T1000 (cell line): ENCODE data around the gene SLC24A3.

Experiments used
- DNase-seq: peaks from one replicate; lab custom pipeline; 2025; ENCODE audit warnings: mixed read lengths; lab: John Stamatoyannopoulos, UW

SLC24A3 gene

DNA sequence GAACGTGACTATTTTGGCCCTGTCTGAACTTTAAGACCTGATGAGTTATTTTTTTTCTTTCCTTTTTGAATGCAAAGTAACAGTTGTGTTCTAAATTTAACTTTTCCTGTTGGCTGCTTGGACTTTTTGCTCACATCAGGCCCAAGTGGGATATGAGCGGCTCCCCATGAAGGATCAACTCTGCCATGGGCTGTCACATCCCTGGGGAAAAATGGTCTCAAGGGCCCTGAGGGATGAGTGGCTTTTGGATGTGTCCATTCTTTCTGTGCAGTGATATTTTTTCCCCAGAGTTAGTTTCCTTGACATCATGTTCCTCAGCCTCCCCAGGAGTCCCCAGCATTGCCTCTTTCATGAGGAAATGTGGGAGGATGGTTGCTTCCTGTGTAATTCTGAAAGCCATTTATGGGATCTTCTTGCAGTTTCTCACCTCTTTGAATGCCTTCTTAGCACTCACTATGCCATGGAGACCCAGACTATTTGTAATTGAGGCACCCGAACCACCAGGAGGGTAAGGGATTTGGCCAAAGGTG is 92.5 kb downstream of the SLC24A3 start:
- DNase-seq, result no peak

DNA sequence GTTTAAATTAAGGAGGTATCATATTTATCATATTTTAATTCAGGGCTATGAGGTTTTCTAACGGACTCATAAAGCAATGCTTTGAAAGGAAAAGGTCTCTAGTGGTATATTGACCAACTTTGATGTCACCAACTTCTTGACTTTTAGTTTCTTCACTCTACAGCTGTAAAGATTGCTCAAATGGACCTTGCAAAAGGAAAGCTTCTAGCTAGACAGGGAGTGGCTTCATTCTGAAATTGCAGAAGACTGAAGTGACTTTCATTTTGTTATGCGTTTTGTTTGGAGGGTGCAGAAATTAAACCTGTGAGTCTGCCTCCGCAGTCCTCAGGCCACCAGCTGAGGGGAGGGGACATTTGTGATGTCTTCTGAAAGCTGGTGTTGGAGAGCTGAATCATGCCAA is 95.7 kb downstream of the SLC24A3 start:
- DNase-seq, result no peak

DNA sequence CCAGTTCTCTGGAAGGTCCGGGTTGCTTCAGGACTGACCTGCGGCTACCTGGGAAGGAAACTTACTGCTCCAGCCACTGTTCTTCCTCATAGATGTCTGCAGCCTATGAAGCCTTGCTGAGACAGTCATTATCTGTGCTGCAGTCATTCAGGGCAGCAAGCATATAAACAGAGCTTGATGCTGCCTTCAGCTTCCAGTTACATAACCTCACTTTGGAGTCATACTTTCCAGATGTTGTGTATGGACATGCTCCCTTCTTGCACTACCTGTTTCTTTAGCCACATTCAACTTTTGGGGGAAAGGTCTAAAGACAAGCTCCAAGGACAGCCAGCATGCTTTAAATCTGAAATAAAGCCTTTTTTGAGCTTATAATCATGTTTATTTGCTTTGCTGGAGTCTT is 98.1 kb downstream of the SLC24A3 start:
- DNase-seq, result no peak

DNA sequence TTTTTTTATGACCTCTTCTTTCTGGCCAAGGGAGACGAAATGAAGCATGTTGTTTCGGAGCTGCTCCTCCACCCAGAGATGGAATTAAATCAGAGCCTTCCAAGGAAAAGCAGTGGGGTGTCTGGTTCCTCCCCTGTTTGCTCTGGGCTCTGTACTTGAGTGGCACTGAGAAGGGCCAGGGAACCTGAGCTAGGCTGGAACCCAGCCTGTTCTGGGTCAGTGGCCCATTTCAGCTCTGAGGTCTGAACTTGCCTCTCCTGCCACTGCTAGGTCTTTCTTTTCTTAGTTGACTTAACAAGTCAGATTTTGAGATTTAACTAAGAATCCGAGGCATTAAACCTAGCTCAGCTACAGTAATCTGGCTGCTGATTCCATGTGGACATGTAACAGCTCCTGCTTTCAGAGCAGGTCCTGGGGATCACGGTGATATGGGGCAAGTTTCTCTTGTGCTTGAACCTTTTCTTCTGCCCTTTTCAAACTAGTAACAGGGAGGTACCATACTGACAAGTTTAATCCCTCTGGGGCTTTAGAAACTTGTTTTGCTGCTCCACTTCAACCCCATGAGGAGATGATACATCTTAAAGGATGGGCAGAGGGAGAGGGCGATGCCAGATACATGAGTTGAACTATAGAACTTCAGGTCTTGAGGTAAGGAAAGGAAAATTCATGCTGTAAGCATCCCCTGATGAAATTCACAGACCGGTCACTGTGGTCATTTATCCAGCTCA is 101.1 kb downstream of the SLC24A3 start:
- DNase-seq, result no peak

DNA sequence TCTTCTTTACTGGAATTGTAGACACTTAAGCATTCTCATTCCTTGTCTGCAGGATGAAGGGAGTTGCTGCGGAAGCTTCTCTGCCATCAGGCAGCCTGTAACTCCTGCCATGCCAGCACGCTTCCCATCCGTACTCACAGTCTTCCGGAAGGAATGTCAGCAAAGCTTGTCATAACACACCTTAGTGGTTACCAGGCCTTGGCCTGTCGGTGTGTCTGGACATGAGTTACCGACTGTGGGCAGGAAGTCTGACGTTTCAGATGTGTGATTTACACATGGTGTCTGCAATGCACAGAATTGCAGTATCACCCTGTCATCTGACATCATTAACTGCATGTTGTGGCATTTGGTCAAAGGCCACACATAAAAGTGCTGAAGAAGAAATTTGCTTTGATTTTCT is 102.2 kb downstream of the SLC24A3 start:
- no peak for DNase-seq

DNA sequence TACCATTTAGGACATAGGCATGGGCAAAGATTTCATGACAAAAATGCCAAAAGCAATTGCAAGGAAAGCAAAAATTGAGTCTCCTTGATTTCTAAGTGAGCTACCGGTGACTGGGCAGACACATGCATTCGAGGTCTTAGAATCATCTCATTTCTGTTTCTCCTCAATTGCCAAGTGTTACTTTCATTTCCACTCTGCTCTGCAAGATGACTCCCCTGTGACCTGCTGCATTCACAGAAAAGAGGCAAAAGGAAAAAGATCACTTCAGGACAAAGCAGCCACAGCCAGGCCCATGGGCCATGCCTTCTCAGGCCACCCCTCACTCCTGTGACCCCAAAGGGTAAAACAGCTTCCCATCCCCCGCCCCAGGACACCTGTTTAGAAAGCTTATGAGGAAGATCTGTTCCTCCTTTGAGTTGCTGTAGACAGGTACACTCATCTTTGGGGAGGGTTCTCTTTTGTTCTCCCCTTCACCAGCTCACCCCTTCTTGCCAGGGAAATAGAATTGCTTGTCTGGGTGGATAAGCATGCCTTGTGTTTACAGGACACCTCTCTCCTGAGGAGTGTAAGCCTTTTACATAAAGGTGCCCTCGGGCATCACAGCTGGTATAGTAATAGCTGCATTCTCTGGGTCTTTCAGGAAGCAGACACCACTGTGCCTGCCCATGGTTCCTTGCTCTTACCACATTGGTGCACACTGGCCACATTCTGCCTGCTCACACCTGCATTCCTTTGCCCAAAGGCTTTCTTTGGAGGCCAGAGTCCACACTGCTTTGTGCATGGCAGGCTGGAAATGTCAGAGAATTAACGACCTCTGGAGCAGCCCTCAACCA is 105.0 kb downstream of the SLC24A3 start:
- no peak for DNase-seq

DNA sequence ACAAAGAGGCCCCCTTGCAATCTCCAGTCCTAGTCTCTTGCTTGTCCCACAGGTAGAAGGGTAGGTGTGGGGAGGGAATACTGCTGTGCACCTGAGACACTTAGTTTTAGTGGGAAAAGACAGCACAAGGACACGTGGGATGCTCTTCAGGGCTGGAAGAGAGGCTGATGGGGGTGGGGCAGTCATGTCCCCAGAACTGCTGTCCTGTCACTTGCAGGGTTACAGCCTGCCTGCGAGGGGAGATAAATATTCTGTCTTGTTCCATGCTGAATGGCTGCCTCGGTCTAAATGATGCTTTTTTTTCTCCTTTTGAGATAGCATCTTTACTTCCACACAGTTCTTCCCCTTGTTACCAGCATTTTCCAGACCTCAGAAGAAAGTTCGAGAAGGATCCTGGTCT is 106.2 kb downstream of the SLC24A3 start:
- DNase-seq, result no peak

DNA sequence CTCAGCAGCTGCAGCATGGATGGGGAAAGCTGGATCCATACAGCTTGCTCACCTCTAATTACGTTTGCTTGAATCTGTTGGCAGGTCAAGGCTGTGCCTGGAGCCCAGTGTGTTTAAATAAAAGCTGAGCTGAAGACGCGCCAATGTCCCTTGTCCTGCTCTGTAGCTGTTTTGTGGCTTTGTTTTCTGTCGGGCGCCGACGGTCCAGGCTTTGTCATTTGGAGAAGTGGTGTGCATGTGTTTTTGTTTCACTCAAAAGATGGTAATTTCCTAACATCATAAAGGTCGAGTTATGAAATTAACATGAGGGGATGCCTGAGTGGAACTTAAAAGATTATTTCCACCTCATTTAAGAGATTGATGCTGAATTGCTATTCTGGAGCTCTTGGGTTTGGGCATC is 107.6 kb downstream of the SLC24A3 start:
- no peak for DNase-seq

DNA sequence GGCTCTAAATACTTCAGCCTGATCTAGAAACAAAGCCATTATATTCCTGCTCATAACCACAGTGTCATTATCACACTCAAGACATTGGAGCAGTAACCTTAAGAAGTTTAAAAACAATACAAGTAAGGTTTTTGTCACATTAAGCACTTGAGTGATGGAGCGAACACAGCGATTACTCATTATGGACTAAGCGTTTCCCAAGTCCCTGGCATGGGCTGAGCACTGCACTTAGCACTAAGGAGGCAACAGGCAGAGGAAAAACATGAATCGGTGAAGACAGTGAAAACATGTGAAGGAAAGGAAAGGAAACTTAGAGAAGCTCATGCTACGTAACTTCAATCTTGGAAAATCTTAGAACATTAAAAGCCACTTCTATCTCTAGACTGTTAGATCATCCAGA is 108.7 kb downstream of the SLC24A3 start:
- DNase-seq, result no peak

DNA sequence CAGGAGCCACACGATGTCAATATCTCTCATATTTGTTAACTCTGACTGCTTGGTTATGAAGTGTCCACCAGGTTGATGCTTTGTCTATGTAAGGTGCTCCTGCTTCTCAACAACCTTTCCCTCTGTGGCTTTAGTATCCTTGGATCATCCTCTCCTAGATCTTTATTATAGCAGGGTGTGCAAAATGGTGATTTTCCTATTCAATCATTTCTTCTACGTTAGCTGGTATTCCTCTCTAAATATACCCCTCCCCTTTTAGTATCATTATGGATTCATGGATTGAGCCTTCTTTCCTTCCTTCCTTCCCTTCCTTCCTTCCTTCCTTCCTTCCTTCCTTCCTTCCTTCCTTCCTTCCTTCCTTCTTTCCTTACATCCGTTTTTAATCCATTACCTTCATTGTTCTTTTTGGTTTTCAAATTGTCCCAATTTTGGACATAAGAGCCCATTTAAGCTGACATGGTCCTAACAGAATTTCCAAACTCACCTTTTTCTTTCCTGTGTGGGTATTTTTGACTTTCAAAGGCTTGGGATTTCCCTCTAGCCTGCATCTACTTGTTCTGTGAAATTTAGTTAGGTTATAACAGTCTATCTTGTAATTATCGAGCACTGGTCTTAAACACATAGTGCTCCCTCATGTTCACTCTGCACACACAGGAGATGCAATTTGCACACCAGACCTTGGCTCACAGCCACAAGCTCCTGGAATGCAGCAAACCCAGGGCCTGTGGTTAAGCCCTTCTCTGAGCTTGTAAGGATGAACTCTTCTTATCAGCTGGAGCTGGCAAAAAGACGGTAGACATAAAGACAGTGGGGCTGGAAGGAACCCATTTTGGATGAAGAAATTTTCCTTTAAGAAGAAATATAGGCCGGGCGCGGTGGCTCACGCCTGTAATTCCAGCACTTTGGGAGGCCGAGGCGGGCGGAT is 109.9 kb downstream of the SLC24A3 start:
- DNase-seq, result no peak

DNA sequence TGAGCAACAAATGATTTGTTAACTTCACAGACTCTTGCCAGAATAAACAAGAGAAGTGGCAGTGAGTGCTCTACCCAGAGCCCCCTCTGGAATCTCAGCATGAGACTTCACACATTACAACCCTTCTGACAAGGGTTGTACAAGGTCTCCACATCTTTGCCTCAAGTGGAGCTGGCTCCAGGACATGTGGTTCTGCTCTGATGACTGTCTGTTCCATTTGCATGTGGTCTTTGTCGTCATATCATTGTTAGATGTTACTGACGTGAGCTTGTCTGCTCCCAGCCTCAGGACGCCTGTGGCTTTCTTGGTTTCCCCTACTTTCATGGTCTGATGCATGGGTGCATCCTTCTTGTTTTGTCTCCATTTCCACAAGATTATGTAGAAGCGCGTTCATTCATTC is 115.0 kb downstream of the SLC24A3 start:
- DNase-seq, result no peak

DNA sequence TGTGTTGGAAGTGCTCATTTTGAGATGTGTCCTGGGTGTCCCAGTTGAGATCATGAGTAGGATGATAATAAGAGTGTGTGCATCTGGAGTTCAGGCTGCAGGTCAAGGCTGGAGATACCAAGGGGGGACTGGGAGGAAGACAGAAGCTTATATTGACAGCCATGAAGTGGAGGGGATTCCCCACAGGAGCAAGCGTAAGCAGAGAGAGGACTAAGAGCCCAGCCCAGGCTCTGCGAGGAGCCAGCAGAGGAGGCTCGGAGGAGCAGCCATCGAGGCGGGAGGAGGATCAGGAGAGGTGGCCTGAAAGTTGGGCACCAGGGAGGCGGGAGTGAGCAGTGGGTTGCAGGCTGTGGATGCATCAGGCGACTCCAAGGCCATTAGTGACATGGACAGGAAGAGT is 116.2 kb downstream of the SLC24A3 start:
- DNase-seq, result no peak

DNA sequence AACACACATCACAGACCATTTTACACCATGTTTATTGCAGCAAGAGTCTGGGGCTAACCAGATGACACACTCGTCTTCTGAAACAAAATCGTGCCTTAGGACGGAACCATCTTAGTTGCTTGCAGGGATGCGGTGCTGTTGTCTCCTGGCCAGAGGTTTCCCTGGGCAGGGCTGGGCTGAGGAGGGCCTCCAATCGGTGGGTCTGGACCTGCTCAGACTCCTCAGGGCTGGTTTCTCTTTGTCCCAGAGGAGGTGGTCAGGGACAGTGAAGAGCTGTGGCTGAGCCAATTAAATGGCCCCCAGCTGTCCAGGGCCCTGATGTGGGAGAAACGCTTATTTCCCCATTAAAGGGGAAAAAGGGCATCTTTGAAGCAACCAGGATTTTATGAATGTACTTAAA is 117.6 kb downstream of the SLC24A3 start:
- no peak for DNase-seq

DNA sequence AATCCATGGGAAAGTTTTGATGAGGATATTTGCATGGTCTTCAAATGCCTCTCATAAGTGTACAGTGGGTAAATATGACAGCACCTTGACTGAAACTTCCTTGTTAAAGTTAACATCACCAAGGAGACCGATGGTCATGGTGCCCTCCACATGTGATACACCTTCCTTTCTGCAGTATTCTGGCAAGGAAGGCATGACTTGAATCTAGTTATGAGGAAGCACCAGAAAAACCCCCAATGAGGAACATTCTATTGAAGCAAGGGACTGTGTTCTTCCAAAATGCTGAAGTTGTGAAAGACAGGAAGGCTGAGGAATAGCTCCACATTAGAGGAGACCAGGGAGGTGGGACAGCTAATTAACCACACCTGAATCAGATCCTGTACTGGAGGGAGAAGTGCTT is 118.3 kb downstream of the SLC24A3 start:
- DNase-seq, result no peak

DNA sequence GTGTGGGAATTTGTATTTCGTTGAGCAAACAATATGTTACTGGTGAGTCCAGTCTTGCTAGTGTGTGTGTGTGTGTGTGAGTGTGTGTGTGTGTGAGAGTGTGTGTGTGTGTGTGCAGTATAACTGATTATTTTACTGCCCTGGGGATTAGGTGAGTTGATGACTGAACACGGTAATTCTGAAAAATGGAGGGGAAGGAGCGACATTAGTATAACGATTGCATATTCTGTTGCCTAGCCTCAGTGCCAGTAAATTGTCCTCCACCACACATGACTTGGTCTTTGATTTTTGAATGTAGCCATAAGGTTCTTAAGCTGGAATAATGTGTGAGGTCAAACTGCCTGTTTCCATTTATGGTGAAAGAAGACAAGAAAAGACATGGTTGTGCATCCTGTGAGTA is 121.1 kb downstream of the SLC24A3 start:
- no peak for DNase-seq

DNA sequence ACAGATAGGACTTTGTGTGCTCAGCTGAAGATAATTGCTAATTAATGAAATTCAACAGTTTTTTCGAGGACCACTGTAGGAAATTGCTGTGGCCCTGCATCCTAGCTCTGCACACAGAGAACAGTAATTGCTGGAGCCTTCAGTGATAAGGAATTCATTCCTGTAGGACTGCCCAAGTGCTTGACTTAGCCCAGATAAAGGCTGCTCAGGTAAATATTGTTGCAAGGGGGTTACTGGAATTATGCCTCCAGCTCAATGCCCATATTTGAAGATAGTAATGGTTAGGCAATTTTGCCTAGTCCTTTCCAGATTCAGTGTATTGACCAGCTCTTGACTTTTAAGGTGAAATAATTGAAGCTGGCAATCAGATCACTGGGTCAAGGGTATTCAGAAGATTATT is 122.9 kb downstream of the SLC24A3 start:
- no peak for DNase-seq

DNA sequence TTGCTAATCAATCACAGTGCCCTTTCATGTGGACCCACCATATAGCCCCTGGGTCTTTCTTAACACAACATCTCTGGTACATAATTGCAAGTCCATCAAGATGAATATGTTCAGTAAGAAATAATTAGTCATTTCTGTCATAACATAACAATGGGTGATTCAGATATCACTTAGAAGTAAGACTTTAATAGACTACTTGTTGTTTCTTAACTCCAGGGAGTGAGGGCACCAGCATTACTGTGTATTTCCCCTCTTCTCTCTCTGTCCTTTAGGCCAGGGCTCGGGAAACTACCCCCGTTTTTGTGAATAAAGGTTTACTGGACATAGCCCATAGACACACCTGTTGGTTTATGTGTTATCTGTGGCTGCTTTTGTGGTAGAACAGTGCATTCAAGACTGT is 123.5 kb downstream of the SLC24A3 start:
- no peak for DNase-seq

DNA sequence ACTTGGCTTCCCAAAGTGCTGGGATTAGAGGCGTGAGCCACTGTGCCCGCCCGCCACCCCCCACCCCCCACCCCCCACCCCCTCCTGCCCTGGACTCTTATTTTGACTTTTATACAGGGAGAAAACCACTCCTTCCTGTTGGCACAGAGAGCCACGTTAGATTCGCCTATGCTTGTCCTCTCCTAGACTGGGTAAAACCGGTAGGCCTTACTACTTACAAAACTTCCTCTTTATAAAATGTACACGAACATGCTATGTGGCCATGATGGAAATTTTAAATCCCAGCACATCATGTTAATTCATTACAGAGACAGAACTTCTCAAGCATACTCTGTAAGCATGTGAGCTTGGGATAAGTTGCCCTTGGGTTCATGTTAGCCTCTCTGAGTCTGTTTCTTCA is 124.2 kb downstream of the SLC24A3 start:
- DNase-seq, result no peak

DNA sequence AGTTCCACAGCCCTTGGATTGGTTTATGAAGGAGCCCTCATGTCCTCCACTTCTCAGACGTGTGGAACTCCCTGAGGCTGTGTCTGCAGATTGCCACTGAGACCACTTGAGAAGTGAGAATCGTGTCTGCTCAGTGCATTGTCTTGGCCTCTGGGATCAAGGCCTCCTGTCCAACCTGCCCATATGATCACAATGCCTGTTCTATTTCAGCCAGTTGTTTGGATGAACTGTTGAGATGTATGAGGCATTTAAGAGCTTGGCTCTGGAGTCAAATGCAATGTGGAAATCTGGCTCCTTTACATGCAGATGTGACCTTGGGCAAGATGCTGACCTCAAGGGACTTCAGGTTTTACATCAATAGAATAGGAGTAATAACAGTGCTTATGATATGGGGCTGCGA is 125.9 kb downstream of the SLC24A3 start:
- no peak for DNase-seq

DNA sequence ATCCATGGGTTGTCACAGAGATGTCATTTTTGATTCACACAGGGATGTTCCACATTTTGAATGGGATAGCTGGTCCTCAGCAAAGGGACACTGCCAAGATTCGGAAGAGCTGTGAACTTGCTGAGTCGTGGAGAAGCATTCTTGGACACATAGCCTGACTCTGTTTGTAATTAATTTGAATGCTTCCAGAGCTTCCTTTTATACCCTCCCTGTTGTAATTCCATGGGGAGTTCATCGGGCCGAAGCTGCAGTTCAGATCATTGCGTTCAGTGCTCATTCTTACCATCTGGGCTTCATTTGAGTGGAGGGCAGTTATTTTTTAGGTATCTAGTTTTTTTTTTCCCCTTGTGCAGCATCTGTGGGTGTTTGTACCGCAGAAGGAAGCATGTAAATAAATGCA is 126.5 kb downstream of the SLC24A3 start:
- DNase-seq, result no peak

DNA sequence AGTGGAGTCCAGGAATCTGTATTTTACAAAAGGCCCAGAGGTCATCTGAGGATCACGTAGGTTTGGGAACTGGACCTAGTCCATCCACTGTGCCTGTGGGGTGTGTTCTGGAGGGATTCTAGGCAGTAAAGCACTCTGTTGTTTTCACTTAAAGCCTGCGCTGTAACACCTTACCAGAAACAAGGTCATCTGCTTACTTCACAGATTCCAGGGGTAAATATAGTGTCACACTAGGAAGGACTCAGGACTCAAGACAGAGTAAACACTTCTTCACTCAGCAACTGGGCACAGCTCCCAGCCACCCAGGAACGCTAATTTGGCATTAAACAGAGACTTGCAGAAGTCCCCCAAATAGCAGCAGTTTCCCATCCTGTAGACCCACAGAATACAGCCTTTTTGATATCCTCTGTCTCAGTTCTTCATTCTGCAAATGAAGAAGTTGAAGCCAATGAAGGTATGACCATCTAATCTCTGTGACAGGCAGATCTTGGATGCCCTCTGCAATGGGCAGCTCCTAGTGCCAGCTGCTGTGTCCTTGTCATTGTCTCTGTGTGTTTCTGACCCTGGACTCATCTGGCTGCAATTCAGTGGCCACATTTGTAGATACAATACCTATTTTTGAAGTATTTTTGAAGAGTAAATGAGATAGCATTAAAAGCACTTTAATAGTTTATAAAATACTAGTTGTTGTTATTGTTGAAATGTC is 129.1 kb downstream of the SLC24A3 start:
- no peak for DNase-seq

DNA sequence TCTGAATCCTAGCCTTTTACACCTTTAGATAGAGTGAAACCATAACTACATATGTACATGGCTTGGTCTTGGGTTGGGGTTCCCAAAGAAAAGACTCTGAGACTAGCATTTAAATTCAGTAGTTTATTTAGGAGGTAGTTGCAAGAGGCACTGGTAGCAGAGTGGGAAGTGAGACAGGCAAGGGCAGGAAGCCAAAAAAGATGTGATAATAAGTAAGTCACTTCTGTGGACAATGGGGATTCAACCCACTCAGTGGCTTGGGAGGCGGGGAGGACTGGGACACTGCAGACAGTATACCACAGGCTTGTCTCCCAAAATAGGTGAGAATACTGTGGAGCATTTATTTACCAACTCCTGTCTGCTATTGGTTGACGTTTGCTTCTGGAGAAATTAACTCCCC is 131.9 kb downstream of the SLC24A3 start:
- DNase-seq, result no peak
